Ishikawa (cell line): ENCODE results near the gene ATG14.

Experiments
- CEBPB ChIP-seq: IDR thresholded peaks from 2 replicates; pipeline ENCODE4 v1.6.1; 2012
- CREB1 ChIP-seq: IDR thresholded peaks from 2 replicates; pipeline ENCODE4 v1.6.1; 2012; ENCODE audit warnings: low read depth
- EGR1 ChIP-seq: IDR thresholded peaks from 2 replicates; pipeline ENCODE4 v1.6.1; 2012
- EP300 ChIP-seq: IDR thresholded peaks from 2 replicates; pipeline ENCODE4 v1.6.1; 2012; ENCODE audit warnings: borderline replicate concordance
- FOXM1 ChIP-seq: IDR thresholded peaks from 2 replicates; pipeline ENCODE4 v1.6.1; 2012; ENCODE audit warnings: low read depth, borderline replicate concordance
- RAD21 ChIP-seq: IDR thresholded peaks from 2 replicates; pipeline ENCODE4 v1.6.1; 2012; ENCODE audit warnings: low read depth
- TAF1 ChIP-seq: IDR thresholded peaks from 2 replicates; pipeline ENCODE4 v1.6.1; 2012; ENCODE audit warnings: low read depth, mild to moderate bottlenecking
- TCF12 ChIP-seq: IDR thresholded peaks from 2 replicates; pipeline ENCODE4 v1.6.1; 2012; ENCODE audit warnings: low read depth
- TEAD4 ChIP-seq: IDR thresholded peaks from 2 replicates; pipeline ENCODE4 v1.6.1; 2012
- YY1 ChIP-seq: IDR thresholded peaks from 2 replicates; pipeline ENCODE4 v1.6.1; 2012; ENCODE audit warnings: low read depth
- ZBTB7A ChIP-seq: IDR thresholded peaks from 2 replicates; pipeline ENCODE4 v1.6.1; 2012; ENCODE audit warnings: low read depth
- TF ChIP-seq, protein P1 (sequence below): IDR thresholded peaks from 2 replicates; pipeline ENCODE4 v1.6.1; 2012
- TF ChIP-seq, protein P2 (sequence below): IDR thresholded peaks from 2 replicates; pipeline ENCODE4 v1.6.1; 2012; ENCODE audit warnings: low read depth, mild to moderate bottlenecking
- TF ChIP-seq, protein P3 (sequence below): IDR thresholded peaks from 2 replicates; pipeline ENCODE4 v1.6.1; 2012

DNA sequence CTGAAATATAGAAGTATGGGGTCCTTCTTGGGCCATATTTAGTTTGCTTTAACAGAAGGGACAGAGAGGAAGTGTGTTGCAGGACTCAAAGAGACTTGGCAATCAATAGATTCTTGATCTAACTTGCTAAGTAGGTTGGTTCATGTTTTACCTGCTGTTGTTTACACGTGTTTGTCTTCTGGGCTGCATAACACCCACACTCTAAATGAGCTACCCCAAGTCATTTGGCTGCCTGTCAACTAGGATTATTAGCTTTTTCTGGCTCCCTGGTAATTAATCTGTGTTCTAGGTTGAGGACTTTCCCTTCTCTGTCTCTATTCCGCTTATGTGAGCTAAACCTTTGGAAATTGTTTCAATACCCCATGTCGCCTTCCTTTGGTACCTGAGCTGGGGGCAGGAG, 38.9 kb upstream of the ATG14 start:
- TF ChIP-seq, protein P1, sequence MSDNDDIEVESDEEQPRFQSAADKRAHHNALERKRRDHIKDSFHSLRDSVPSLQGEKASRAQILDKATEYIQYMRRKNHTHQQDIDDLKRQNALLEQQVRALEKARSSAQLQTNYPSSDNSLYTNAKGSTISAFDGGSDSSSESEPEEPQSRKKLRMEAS, result no peak
- no peak for TF ChIP-seq TAF1
- no peak for TF ChIP-seq RAD21
- TF ChIP-seq, protein P2, sequence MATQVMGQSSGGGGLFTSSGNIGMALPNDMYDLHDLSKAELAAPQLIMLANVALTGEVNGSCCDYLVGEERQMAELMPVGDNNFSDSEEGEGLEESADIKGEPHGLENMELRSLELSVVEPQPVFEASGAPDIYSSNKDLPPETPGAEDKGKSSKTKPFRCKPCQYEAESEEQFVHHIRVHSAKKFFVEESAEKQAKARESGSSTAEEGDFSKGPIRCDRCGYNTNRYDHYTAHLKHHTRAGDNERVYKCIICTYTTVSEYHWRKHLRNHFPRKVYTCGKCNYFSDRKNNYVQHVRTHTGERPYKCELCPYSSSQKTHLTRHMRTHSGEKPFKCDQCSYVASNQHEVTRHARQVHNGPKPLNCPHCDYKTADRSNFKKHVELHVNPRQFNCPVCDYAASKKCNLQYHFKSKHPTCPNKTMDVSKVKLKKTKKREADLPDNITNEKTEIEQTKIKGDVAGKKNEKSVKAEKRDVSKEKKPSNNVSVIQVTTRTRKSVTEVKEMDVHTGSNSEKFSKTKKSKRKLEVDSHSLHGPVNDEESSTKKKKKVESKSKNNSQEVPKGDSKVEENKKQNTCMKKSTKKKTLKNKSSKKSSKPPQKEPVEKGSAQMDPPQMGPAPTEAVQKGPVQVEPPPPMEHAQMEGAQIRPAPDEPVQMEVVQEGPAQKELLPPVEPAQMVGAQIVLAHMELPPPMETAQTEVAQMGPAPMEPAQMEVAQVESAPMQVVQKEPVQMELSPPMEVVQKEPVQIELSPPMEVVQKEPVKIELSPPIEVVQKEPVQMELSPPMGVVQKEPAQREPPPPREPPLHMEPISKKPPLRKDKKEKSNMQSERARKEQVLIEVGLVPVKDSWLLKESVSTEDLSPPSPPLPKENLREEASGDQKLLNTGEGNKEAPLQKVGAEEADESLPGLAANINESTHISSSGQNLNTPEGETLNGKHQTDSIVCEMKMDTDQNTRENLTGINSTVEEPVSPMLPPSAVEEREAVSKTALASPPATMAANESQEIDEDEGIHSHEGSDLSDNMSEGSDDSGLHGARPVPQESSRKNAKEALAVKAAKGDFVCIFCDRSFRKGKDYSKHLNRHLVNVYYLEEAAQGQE, result no peak
- no peak for TF ChIP-seq EP300
- TF ChIP-seq YY1, result no peak
- no peak for TF ChIP-seq TCF12
- TF ChIP-seq CREB1, result no peak
- no peak for TF ChIP-seq ZBTB7A
- TF ChIP-seq TEAD4, result no peak
- TF ChIP-seq EGR1, result no peak
- TF ChIP-seq, protein P3, sequence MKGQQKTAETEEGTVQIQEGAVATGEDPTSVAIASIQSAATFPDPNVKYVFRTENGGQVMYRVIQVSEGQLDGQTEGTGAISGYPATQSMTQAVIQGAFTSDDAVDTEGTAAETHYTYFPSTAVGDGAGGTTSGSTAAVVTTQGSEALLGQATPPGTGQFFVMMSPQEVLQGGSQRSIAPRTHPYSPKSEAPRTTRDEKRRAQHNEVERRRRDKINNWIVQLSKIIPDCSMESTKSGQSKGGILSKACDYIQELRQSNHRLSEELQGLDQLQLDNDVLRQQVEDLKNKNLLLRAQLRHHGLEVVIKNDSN, result no peak
- no peak for TF ChIP-seq FOXM1
- no peak for TF ChIP-seq CEBPB
